Measurements from ENCODE around the gene BLCAP.
"Not testable (repeated sequence)": the region's sequence is repeated elsewhere in the genome, so short reads cannot be mapped to it uniquely, and the experiment has no call there.

Gene BLCAP

GRCh38 chr20:37480919-37481318 is 46.8 kb downstream of the BLCAP start:
- no peak for DNase-seq (ENCODE audit: low spot score)

GRCh38 chr20:37479925-37480691 is 47.6 kb downstream of the BLCAP start:
- DNase-seq (ENCODE audit: low spot score) = no peak

GRCh38 chr20:37479266-37479665 is 48.4 kb downstream of the BLCAP start:
- DNase-seq (ENCODE audit: low spot score) = no peak

GRCh38 chr20:37477041-37477440 is 50.6 kb downstream of the BLCAP start:
- no peak for DNase-seq (ENCODE audit: low spot score)

GRCh38 chr20:37475252-37475651 is 52.4 kb downstream of the BLCAP start:
- no peak for DNase-seq (ENCODE audit: low spot score)

DNA sequence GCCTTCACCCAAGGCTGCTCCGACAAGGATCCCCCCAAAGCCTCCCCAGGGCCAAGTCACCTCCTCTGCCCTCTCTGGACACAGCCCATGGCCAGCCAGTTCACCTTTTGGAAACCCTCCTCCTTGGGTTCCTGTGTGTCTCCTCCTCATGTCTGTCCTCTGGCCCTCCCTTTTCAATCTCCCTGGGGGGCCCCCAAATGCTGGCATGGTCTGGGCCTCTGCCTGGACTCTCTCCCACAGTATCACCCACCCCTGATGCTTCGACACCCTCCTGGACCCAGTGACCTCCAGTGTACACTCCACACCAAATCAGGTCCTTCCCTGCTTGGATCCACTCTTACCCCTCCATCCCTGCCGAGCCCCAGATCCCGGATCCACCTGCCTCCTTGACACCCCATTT is 53.3 kb downstream of the BLCAP start:
- DNase-seq (ENCODE audit: low spot score) = no peak

DNA sequence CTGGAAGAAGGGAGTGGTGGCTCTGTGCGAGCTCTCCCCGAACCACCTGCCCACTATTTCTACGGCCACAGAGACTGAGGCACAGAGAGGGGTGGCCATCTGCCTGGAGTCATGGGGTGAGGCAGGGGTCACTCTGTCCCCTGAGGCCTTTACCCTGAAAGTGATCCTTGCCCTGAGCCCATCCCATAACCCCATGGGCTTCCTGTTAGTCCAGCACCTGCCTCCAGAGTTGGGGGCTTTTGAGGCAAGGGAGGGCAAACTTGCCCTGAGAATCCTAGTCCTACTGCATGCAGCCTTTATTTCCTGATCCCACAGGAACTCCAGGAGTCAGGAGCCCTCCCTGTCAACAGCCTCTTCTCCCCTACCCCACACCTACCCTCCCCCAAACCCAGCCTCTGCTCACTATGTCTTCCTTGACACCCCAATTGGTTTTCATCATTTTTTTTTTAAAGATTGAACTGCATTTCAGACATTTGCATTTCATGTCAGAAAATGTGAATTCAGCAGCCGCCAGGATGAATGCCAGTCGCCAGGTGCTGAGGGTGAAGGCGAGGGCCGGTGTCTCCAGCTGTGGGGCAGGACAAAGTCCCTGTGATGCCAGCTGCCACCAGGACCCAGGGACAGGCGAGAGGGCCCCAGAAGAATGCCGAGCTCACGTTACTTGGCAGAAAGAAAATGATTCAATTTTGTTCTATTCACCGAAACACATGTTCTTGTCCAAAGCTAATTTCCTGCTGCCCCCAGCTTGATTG is 54.3 kb downstream of the BLCAP start:
- DNase-seq (ENCODE audit: low spot score) = no peak

DNA sequence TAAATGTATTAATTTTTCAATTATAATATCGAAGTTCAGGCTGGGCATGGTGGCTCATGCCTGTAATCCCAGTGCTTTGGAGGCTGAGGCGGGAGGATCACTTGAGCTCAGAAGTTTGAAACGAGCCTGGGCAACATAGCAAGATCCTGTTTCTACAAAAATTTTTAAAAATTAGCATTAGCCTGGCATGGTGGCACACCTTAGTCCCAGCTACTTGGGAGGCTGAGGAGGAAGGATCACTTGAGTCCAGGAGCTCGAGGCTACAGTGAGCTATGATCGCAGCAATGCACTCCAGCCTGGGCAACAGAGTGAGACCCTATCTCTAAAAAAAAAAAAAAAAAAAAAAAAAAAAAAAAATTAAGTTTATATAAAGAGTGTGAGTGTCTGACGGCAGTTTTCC is 55.2 kb downstream of the BLCAP start:
- not testable (repeated sequence) for DNase-seq (ENCODE audit: low spot score)

GRCh38 chr20:37471741-37472235 is 55.9 kb downstream of the BLCAP start:
- DNase-seq (ENCODE audit: low spot score) = no peak

- not testable (repeated sequence) for DNase-seq (ENCODE audit: low spot score)
These were observed 57.5 kb downstream of the BLCAP start for GRCh38 chr20:37470190-37470589.

- no peak for DNase-seq (ENCODE audit: low spot score)
These were observed 58.1 kb downstream of the BLCAP start for GRCh38 chr20:37469531-37469930.

- DNase-seq (ENCODE audit: low spot score) = no peak
These were observed 58.8 kb downstream of the BLCAP start for GRCh38 chr20:37468886-37469285.
